ENCODE results near the gene ZNF444.
"Not testable (repeated sequence)": the region's sequence is repeated elsewhere in the genome, so short reads cannot be mapped to it uniquely, and the experiment has no call there.

Gene ZNF444

GRCh38 chr19:56101746-56102535 lies 39.1 kb upstream of the ZNF444 start:
- CTCF ChIA-PET = no interaction called here
- TF ChIP-seq, protein P1, sequence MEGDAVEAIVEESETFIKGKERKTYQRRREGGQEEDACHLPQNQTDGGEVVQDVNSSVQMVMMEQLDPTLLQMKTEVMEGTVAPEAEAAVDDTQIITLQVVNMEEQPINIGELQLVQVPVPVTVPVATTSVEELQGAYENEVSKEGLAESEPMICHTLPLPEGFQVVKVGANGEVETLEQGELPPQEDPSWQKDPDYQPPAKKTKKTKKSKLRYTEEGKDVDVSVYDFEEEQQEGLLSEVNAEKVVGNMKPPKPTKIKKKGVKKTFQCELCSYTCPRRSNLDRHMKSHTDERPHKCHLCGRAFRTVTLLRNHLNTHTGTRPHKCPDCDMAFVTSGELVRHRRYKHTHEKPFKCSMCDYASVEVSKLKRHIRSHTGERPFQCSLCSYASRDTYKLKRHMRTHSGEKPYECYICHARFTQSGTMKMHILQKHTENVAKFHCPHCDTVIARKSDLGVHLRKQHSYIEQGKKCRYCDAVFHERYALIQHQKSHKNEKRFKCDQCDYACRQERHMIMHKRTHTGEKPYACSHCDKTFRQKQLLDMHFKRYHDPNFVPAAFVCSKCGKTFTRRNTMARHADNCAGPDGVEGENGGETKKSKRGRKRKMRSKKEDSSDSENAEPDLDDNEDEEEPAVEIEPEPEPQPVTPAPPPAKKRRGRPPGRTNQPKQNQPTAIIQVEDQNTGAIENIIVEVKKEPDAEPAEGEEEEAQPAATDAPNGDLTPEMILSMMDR (IDR thresholded peaks at IDR 0.05; ENCODE audit: insufficient read depth, low read length, missing control alignments) = no peak
- H3K4me3 ChIP-seq (ENCODE audit: low read depth, low read length) = no peak overlapping the region
- POLR2A ChIA-PET = no interaction called here
- DNase-seq (ENCODE audit: low read depth, low spot score) = no peak

GRCh38 chr19:56103027-56103614 lies 38.0 kb upstream of the ZNF444 start:
- CTCF ChIA-PET = no interaction called here
- TF ChIP-seq, protein P1 (IDR thresholded peaks at IDR 0.05; ENCODE audit: insufficient read depth, low read length, missing control alignments) = no peak
- DNase-seq (ENCODE audit: low read depth, low spot score) = no peak
- POLR2A ChIA-PET = no interaction called here
- no peak overlapping the region for H3K4me3 ChIP-seq (ENCODE audit: low read depth, low read length)

DNA sequence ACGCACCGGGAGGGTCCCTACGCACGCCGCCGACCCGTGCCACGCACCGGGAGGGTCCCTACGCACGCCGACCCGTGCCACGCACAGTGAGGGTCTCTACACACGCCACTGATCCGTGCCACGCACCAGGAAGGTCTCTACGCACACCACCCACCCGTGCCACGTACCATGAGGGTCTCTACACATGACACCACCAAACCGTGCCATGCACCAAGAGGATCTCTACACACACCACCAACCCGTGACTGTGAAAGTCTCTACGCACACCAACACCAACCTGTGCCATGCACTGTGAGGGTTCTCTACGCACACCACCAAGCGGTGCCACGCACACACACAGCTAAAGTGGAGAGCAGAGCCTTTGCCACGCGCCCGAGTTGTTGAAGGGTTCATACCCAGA lies 36.7 kb upstream of the ZNF444 start:
- CTCF ChIA-PET = interaction anchor here (1.0 kb wide), 1 partner anchor 24 kb away, joined by 4 read pairs; no protein-coding TSS in a partner anchor
- no peak overlapping the region for H3K4me3 ChIP-seq (ENCODE audit: low read depth, low read length)
- POLR2A ChIA-PET = no interaction called here
- no peak for DNase-seq (ENCODE audit: low read depth, low spot score)
- TF ChIP-seq, protein P1 (IDR thresholded peaks at IDR 0.05; ENCODE audit: insufficient read depth, low read length, missing control alignments) = no peak

GRCh38 chr19:56105090-56105701 lies 35.9 kb upstream of the ZNF444 start:
- H3K4me3 ChIP-seq (ENCODE audit: low read depth, low read length) = no peak overlapping the region
- POLR2A ChIA-PET = no interaction called here
- no peak for DNase-seq (ENCODE audit: low read depth, low spot score)
- TF ChIP-seq, protein P1 (IDR thresholded peaks at IDR 0.05; ENCODE audit: insufficient read depth, low read length, missing control alignments) = peak; percentile 30
- CTCF ChIA-PET = interaction anchor here (1.0 kb wide), 1 partner anchor 24 kb away, joined by 4 read pairs; no protein-coding TSS in a partner anchor

GRCh38 chr19:56105831-56106396 lies 35.2 kb upstream of the ZNF444 start:
- CTCF ChIA-PET; DNase-seq (ENCODE audit: low read depth, low spot score); POLR2A ChIA-PET; H3K4me3 ChIP-seq (ENCODE audit: low read depth, low read length): not testable (repeated sequence)

DNA sequence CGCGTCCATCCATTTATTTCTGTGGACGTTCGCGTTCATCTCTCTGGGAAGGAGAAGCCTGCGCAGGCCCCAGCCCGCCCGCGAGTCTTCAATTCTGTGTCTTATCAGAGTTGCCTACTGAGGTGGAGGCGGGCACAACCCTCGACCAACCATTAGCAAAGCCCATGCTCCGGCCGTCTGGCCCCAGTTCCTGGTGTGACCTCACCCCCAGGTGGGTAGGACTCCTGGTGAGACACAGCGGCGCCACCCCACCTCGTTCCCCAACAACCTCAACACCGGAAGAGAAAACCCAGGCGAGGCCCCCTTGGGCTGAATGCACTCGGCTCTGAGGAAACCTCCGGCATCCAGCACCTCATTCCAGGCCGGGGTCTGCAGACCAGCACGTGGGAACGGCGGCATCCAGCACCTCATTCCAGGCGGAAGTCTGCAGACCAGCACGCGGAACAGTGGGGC lies 34.7 kb upstream of the ZNF444 start:
- H3K4me3 ChIP-seq (ENCODE audit: low read depth, low read length) = no peak overlapping the region
- CTCF ChIA-PET = no interaction called here

More for the DNA sequence above, 34.7 kb upstream of the ZNF444 start:
- TF ChIP-seq, protein P1 (IDR thresholded peaks at IDR 0.05; ENCODE audit: insufficient read depth, low read length, missing control alignments) = no peak
- POLR2A ChIA-PET = no interaction called here
- no peak for DNase-seq (ENCODE audit: low read depth, low spot score)

All from AG04449 (cell line).